GM18499 (cell line): ENCODE measurements around the gene YIF1A.
"Not testable (repeated sequence)": the region's sequence is repeated elsewhere in the genome, so short reads cannot be mapped to it uniquely, and the experiment has no call there.

Source experiments
- ATAC-seq: cut with Tn5 transposase; IDR thresholded peaks from one replicate; pipeline ENCODE4 v1.9.1; 2021; ENCODE audit warnings: moderate number of reproducible peaks; ENCODE audit not compliant: insufficient read depth, unreplicated experiment

YIF1A gene

GRCh38 chr11:66312549-66313320 is 23.8 kb upstream of the YIF1A start:
- no peak for ATAC-seq

- ATAC-seq: no peak
Observed at GRCh38 chr11:66311965-66312548, 23.1 kb upstream of the YIF1A start.

GRCh38 chr11:66311470-66311964 is 22.6 kb upstream of the YIF1A start:
- no peak for ATAC-seq

GRCh38 chr11:66310803-66311440 is 22.0 kb upstream of the YIF1A start:
- ATAC-seq: not testable (repeated sequence)

GRCh38 chr11:66310324-66310723 is 21.4 kb upstream of the YIF1A start:
- no peak for ATAC-seq

GRCh38 chr11:66309475-66309874 is 20.5 kb upstream of the YIF1A start:
- no peak for ATAC-seq

- ATAC-seq: no peak
Observed at GRCh38 chr11:66302656-66303055, 13.7 kb upstream of the YIF1A start.

- ATAC-seq: no peak
Observed at GRCh38 chr11:66299186-66299585, 10.2 kb upstream of the YIF1A start.

- ATAC-seq: no peak
Observed at GRCh38 chr11:66297610-66298009, 8.7 kb upstream of the YIF1A start.

GRCh38 chr11:66294626-66295620 is 6.0 kb upstream of the YIF1A start:
- ATAC-seq: no peak

GRCh38 chr11:66293777-66294625 is 5.1 kb upstream of the YIF1A start:
- ATAC-seq: no peak

- ATAC-seq: no peak
Observed at GRCh38 chr11:66293352-66293751, 4.4 kb upstream of the YIF1A start.

GRCh38 chr11:66292543-66293332 is 3.8 kb upstream of the YIF1A start:
- ATAC-seq: no peak

- ATAC-seq: no peak
Observed at GRCh38 chr11:66291706-66292542, 3.0 kb upstream of the YIF1A start, which contains the start of gene TMEM151A. TSS of gene TMEM151A (plus strand) at chr11:66291894. CDS start at chr11:66292014, 120 bp downstream.

- ATAC-seq: no peak
Observed at GRCh38 chr11:66291303-66291705, 2.4 kb upstream of the YIF1A start.

- no peak for ATAC-seq
Observed at GRCh38 chr11:66290330-66290621, 1.3 kb upstream of the YIF1A start.

GRCh38 chr11:66289548-66290329 is 796 bp upstream of the YIF1A start:
- peak; percentile 13 for ATAC-seq
